ENCODE results near the gene TMEM18. TPM values are rescaled to one million over a fixed set of nuclear protein-coding genes. Genes with fewer than 3 reads are reported as not detected.
"Not testable (repeated sequence)": the region's sequence is repeated elsewhere in the genome, so short reads cannot be mapped to it uniquely, and the experiment has no call there.

Gene TMEM18
- polyA plus RNA-seq, 10 donors = 40.7 to 49.1 (median 43.9) TPM

- no peak for DNase-seq
Measured at GRCh38 chr2:694906-695510, 17.8 kb upstream of the TMEM18 start.

GRCh38 chr2:694174-694573 lies 17.0 kb upstream of the TMEM18 start:
- no peak for DNase-seq

DNA sequence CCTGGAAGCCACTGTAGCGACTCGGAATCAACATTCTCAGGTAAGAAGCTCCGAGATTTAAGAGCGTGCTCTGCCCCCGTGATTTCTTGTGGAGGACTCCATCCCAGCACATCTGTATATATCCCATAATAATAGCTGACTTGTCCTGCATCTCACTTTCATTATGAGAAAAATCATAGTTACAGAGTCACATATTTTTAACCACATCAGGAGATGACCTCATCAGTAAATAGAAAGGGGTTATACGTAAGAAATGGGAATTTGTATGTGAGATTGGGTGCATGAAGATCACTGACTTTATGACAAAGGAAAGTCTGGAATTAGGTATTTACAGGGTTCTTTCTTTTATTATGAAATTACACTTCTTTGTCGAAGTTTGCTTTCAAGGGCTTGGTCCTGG lies 16.4 kb upstream of the TMEM18 start:
- DNase-seq = no peak

GRCh38 chr2:692767-693166 lies 15.6 kb upstream of the TMEM18 start:
- DNase-seq = no peak

DNA sequence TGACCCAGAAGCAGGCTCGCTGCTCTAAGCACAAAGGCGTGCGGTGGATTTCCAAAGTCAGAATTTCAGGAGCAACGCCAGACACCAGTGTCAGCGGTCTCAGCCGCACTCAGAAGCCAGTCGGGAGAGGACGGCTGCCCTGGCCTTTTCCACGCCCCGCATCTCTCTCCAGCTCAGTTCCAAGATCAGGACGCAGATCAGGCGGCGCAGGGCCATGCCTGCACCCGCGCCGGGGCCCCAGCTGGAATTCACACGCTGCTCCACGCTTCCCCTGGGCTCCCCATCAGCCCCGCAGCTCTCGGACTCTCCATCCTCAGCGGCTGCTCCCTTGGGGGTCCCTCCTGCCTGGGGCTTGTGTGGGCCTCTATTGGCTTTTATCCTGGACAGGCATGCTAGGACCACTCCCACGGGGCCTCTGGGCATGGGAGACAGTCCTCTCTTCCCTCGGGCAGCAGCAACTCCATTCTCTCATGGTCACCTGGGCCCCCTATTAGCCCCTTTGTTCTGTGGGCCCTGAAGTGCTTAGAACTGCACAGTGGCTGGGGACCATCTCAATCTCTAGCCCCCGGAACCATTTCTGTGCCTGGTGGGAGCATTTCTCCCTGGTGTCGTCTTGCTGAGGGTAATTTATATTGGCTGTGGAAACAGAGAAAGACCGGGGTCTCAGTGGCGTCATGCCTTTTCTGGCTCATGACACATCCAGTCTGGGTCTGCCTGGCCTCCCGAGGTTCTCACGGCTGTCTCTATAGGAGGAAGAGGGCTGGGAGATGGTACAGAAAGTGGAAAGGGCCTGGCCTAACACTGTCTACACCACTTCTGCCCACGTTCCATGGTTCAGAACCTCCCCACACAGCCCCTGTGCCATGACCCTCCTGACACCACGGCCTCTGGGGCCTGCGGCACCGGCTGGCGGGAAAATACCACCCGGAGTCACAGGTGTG lies 14.9 kb upstream of the TMEM18 start:
- no peak for DNase-seq

DNA sequence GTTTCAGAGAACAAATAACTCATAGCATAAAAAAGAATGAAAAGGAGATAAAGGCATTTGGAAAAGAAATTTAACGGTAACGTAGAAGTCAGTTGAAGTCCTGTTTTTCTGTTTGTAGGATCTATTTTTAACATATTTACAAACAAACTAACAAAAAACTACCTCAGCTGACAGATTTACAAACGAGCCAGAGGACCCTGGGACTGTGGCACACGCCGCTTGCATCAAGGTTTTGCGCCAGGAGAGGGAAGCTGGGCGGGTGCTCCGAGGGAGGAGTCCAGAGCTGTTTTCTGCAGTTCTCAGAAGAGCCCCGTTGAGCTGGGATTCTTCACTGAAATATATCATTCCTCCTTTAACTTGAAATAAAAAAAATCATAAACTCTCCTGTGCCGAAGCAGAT lies 13.6 kb upstream of the TMEM18 start:
- no peak for DNase-seq

GRCh38 chr2:689877-690510 lies 12.8 kb upstream of the TMEM18 start:
- no peak for DNase-seq

GRCh38 chr2:689237-689636 lies 12.0 kb upstream of the TMEM18 start:
- no peak for DNase-seq

GRCh38 chr2:688504-689076 lies 11.4 kb upstream of the TMEM18 start:
- DNase-seq = no peak

DNA sequence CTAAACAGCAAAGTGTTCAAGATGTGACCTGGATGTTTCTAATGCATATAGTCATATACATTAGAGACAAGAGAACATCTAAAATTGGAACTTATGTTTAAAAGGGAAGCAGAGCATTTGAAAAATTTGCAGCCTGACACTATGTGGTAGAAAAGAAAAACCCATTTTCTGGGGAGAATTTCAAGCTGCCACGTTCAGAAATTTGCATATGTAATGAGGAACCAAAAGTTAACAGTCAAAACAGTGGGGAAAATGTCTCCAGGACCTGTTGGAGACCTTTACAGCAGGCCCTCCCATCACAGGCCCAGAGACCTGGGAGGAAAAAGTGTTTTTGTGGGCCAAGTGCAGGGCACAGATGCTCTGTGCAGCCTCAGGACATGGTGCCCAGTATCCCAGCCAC lies 8.2 kb upstream of the TMEM18 start:
- no peak for DNase-seq

GRCh38 chr2:684913-685312 lies 7.7 kb upstream of the TMEM18 start:
- DNase-seq = not testable (repeated sequence)

DNA sequence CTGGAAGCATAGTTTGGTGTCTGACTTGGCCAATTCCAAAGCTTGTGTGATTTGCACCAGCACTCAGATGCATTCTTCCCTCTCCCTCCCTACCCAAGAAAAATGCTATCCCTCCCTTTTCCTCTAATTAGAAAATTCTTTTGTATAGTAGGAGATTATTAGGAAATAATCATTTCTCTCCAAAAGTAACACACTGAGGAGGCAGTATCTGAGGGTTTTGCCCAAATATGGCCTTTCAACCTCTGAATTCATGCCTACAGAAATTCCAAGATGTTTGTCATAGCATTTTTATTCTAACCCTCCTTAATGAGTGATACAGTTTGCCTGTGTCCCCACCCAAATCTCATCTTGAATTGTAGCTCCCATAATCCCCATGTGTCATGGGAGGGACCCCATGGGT lies 5.0 kb upstream of the TMEM18 start:
- DNase-seq = no peak

DNA sequence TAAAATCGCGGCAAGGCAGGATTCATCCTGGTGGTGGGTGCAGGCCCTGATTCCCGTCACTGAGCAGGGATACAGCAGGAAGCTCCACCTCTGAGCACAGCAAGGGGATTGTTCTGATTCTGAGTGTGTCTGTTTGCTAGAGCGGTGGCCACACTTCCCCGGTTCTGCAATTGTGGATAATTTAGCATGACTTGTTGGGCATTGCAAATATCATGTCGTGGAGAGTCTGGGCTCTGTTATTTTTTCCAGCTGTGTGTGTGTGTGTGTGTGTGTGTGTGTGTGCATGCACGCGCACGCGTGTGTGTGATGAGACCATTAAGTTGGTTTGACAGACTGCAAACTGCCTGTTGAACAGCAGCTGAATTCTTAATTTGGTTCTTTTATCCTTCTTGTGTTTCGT lies 4.1 kb upstream of the TMEM18 start:
- DNase-seq = no peak

GRCh38 chr2:680496-680895 lies 3.3 kb upstream of the TMEM18 start:
- no peak for DNase-seq

- DNase-seq = no peak
Measured at GRCh38 chr2:678964-679363, 1.8 kb upstream of the TMEM18 start.

- DNase-seq = peak in 2 of 3 donors; percentile 19 to 53
Measured at GRCh38 chr2:677959-678550, 849 bp upstream of the TMEM18 start.

DNA sequence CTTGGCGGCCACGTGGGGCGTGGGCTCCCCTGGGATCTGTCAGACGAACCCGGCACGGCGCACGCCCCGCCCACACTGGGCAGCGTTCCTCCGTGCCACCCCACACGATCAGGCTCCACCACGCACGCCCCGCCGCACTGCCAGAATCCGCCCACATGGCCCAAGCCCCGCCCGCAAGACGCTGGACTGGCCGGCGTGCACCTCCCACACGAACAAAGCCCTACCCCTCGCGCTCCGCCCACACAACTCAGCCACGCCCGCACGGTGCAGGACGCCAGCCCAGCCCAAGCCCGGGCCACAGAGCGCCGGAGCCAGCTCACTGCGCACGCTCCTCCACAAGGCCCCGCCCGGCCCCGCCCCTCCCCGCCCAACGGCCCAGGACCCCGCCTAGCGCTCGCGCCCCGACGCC lies 555 bp downstream of the TMEM18 start:
- DNase-seq = peak in 2 of 3 donors; percentile 98 to 99

DNA sequence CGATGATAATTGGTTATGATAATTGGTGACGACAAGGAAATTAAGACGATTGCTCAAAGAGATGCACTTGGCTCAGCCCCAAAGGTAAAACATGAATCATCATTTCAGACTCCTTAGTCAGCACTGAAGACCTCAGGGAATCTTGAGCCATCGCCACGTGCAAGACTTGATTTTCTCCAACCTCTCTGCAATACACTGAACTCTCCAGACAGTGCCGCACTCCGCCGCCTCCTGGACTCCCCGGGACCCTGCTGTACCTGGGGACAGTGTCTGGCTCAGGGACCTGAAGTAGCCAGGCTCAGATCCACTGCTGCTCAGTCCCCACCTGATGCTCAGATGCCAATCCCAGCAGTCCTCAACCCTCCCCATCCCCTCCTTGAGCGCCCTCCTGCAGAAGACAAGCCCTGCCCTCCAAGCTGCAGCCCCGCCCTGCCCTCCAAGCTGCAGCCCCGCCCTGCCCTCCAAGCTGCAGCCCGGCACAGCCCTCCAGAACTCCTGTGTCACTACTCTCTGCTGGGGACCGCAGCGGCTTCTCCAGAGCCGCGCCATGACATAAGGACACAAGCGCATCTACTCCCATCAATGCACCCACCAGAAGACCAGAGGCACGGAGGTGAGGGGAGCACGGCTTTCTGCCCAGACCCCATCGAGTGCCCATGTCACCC lies 1.1 kb downstream of the TMEM18 start:
- peak in 2 of 3 donors; percentile 46 to 80 for DNase-seq

GRCh38 chr2:675460-675859 lies 1.7 kb downstream of the TMEM18 start:
- DNase-seq = no peak

DNA sequence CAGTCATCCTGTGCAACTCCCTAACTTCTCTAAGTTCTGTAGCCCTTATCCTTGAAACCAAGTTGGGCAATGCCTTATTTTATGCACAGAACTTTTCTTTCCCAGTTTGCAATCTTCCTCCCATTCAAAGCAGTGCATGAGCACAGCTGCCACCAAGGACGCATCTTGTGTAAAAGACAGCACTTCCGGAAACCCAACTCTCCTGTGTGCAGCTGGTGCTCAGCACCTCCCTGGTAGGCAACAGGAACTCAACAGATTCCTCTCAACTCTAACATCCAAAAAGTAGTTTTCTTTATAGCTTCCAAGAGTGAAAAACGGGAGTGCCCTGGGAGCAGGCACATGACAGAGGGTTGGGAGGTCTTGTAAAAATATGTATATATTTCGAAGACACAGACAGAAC lies 2.2 kb downstream of the TMEM18 start:
- DNase-seq = no peak

DNA sequence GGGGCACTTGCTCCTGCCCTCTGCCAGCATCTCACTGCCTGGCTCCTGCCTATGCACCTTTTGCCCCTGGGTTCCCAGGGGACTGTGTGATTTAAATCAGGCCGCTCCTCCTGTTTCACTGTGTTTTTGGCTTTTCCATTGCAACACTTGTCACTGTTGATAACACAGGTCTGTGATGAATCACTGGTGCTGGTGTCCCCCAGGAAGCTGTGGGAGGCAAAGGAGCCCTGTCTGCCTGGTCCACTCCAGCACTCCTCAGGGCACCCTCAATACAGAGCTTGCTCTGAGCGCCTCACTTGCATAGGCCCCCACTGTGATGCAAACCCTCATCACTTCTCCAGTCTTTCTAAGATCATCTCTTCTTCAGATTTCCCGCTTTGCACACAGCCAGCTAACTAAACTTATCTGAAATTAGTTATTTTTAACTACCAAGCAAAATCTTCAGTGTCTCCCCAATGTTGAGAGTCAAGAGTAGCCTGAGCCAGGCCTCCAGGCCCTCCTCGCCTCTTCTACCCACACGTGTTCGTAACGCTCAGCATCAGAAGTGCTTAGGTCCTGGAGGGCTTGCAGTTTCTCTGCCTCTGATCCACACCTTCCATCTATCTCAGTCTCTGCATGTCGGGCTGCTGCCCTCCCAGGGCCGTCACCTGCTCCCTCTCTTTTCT lies 2.8 kb downstream of the TMEM18 start:
- DNase-seq = no peak
